Measurements from ENCODE around the gene MYL6B. TPM values are rescaled to one million over a fixed set of nuclear protein-coding genes. Genes with fewer than 3 reads are reported as not detected.
A peak's percentile ranks its signal among the peaks of the same experiment; 100 is the strongest.

Gene MYL6B
- total RNA-seq, result 1 to 10 TPM; 5.4 to 9.0 TPM
- 2.0 to 3.8 reads per million in 2 donors for total RNA-seq

DNA sequence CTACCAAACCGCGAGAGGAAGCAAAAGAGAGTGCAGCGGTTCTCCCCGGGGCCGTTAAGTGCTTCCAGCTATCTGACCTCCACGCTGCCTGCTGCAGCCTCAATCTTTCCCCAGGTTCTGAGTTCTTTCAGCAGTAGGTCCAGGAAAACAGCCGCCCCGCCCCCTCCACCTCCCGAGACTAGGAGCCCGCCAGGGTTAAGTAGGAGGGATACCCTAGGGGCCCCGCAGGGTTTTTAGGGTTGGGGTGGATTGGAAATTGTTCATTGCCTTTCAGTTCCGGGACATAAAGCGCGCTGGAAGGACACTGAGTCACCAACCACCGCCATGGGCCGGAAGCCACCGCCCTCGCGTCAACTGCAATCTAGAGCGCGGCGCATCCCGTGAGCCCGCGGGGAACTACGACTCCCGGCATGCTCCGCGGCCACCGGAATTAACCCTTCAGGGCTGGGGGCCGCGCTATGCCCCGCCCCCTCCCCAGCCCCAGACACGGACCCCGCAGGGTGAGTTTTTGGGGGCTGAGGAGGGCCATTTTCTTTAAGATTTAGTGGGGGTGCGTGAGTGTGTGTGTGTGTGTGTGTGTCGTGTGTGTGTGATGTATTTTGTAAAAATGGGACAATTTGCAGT is at the start of gene MYL6B:
Gene MYL6B, plus strand, starts transcription at position 456 of the 624 bp plus-strand sequence. CDS start 1,332 bp downstream, outside the sequence.
- H3K36me3 Mint-ChIP-seq (ENCODE audit: low read depth), result no peaks in the 10 kb centered on the region
- H3K27me3 Mint-ChIP-seq, result no peaks in the 10 kb centered on the region
- peak within 1 kb of the TSS; percentile 91 for H3K4me3 Mint-ChIP-seq
- ATAC-seq (peak; percentile 95), DNase-seq (peak; percentile 85 to 89 (median 87))
- H3K4me1 Mint-ChIP-seq, result peaks cover 27% of the 10 kb centered on the region
- H3K9me3 ChIP-seq (ENCODE audit: control insufficient read depth, low read length, poor library complexity, severe bottlenecking), result no peaks in the 10 kb centered on the region
- H3K27ac Mint-ChIP-seq, result peak within 1 kb of the TSS; percentile 93

DNA sequence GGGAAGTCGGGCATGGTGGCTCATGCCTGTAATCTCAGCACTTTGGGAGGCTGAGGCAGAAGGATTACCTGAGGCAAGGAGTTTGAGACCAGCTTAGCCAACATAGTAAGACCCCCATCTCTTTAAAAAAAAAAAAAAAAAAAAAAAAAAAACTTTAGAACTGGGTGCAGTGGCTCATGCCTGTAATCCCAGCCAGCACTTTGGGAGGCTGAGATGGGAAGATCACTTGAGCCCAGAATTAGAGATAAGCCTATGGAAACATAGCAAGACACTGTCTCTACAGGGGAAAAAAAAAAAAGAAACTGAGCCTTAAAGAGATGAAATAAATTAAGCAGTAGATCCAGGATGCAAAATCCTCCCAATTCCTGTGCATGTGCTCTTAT is 49.7 kb upstream of the MYL6B start:
- peak overlapping the region; percentile 99 for H3K27ac Mint-ChIP-seq
- DNase-seq (no peak), ATAC-seq (no peak)
- peaks cover 2% of the 10 kb centered on the region for H3K36me3 Mint-ChIP-seq (ENCODE audit: low read depth)
- no peaks in the 10 kb centered on the region for H3K9me3 ChIP-seq (ENCODE audit: control insufficient read depth, low read length, poor library complexity, severe bottlenecking)
- peaks cover 54% of the 10 kb centered on the region for H3K4me1 Mint-ChIP-seq
- no peaks in the 10 kb centered on the region for H3K27me3 Mint-ChIP-seq
- H3K4me3 Mint-ChIP-seq, result peak overlapping the region; percentile 100

DNA sequence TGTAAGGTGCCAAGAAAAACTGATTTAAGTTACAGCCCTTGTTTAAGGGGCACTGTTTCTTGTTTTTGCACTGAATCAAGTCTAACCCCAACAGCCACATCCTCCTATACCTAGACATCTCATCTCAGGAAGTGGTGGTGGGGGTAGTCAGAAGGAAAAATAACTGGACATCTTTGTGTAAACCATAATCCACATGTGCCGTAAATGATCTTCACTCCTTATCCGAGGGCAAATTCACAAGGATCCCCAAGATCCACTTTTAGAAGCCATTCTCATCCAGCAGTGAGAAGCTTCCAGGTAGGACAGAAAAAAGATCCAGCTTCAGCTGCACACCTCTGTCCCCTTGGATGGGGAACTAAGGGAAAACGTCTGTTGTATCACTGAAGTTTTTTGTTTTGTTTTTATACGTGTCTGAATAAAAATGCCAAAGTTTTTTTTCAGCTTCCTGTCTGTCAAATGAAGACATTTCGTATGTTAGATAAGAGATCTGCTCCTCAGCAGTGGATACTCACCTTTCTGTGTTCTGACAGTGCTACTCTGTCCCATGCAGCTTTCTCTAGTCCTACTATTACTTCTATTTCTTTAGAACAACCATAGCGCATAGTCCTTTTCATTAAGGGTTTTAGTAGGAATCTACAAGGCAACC is 49.2 kb upstream of the MYL6B start:
- Mint-ChIP-seq H3K27me3 (no peaks in the 10 kb centered on the region), H3K4me3 (peak overlapping the region; percentile 100), H3K27ac (peak overlapping the region; percentile 99), H3K4me1 (peaks cover 52% of the 10 kb centered on the region), H3K36me3 (ENCODE audit: low read depth) (peaks cover 2% of the 10 kb centered on the region)
- ATAC-seq, result peak; percentile 20
- DNase-seq, result no peak
- H3K9me3 ChIP-seq (ENCODE audit: control insufficient read depth, low read length, poor library complexity, severe bottlenecking), result no peaks in the 10 kb centered on the region

DNA sequence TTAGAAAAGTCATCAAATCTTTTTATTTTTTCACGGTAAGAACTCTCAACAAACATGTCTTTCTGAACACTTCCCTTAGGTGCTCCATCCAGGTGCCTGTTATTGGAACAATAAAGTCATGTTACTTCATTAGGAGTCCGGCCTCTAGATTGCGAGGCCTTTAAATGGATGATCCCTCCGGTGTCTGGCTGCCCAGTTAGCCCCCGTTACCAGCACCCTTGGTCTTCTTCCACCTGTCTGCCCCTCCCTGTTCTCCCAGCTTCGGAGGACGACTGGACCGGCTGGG is 48.6 kb upstream of the MYL6B start:
- DNase-seq (no peak), ATAC-seq (peak; percentile 2)
- Mint-ChIP-seq H3K27ac (peak overlapping the region; percentile 99), H3K27me3 (no peaks in the 10 kb centered on the region), H3K36me3 (ENCODE audit: low read depth) (peaks cover 2% of the 10 kb centered on the region), H3K4me3 (peak overlapping the region; percentile 100), H3K4me1 (peaks cover 52% of the 10 kb centered on the region)
- no peaks in the 10 kb centered on the region for H3K9me3 ChIP-seq (ENCODE audit: control insufficient read depth, low read length, poor library complexity, severe bottlenecking)

DNA sequence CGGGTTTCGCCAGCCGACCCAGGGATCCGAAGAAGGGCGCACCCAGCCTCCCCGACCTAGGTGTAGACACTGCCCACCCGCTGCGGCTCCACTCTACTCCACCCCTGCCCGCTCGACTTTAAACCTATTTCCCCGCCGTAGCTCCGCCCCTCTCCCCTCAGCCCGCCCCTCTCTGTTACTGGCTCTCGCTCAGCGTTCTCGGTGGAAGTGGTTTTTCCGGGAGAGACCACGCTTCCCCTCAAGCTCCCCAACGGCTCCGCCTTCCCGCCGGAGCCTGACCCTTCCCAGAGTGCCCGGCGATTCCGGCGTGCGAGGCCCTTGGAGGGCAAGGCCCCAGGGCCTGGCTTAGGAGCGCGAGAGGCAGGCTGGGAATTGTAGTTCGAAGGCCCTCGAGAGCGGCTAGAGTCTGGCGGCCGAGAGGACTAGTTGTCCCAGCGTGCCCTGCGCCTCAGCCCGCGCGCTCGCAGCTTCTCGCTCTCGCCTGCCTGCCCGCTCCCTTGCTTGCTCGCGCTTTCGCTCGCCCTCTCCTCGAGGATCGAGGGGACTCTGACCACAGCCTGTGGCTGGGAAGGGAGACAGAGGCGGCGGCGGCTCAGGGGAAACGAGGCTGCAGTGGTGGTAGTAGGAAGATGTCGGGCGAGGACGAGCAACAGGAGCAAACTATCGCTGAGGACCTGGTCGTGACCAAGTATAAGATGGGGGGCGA is 48.1 kb upstream of the MYL6B start, which contains the start of gene PA2G4:
Gene PA2G4, plus strand, starts transcription at position 451 of the 706 bp plus-strand sequence. Its CDS starts 179 bp downstream, at position 630.
- peak within 1 kb of the TSS; percentile 100 for H3K4me3 Mint-ChIP-seq
- no peaks in the 10 kb centered on the region for H3K27me3 Mint-ChIP-seq
- peak within 1 kb of the TSS; percentile 99 for H3K27ac Mint-ChIP-seq
- ATAC-seq (peak; percentile 91), DNase-seq (peak; percentile 82 to 87 (median 85))
- H3K4me1 Mint-ChIP-seq, result peaks cover 52% of the 10 kb centered on the region
- H3K36me3 Mint-ChIP-seq (ENCODE audit: low read depth), result peaks cover 2% of the 10 kb centered on the region
- no peaks in the 10 kb centered on the region for H3K9me3 ChIP-seq (ENCODE audit: control insufficient read depth, low read length, poor library complexity, severe bottlenecking)

DNA sequence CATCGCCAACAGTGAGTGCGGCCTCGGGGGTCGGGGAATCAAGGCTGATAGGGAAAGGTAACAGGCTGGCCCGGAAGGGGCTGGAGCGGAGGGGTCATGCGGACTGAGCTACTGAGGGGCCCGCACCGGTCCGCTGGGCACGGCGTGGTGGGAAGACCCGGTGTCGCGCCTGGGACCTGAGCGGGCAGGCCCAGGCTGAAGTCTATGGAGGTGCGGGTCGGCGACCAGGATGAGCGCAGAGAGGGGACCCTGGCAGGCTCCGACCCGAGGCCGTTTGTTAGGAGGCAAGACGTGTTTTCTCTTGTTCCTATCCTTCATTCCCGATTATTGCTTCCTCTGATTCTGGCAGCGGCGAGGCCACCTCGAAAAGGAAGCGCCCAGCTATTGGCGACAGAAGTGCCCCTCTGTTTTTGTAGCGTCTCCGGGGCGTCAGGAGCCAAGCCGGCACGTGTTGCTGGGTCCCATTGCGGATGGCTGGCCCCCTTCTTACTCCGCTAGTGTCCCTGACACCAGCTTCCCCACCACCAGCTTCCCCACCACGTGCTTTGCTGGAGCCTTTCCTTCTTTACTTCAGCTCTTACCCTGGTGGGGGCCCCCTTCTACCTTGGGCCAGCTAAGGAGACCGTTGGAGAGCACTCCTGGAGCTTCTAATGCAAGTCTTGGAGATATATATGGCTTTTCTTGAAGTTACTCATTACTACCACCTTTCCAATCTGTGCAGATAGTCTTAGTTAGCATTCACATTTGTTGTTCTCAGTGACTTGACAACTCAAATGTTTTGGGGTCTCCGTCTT is 47.4 kb upstream of the MYL6B start:
- Mint-ChIP-seq H3K4me1 (peaks cover 49% of the 10 kb centered on the region), H3K4me3 (peak overlapping the region; percentile 100), H3K36me3 (ENCODE audit: low read depth) (peaks cover 2% of the 10 kb centered on the region), H3K27me3 (no peaks in the 10 kb centered on the region), H3K27ac (peak overlapping the region; percentile 99)
- peak; percentile 2 for ATAC-seq
- DNase-seq, result peak in 2 of 3 donors; percentile 12 to 16
- H3K9me3 ChIP-seq (ENCODE audit: control insufficient read depth, low read length, poor library complexity, severe bottlenecking), result no peaks in the 10 kb centered on the region

DNA sequence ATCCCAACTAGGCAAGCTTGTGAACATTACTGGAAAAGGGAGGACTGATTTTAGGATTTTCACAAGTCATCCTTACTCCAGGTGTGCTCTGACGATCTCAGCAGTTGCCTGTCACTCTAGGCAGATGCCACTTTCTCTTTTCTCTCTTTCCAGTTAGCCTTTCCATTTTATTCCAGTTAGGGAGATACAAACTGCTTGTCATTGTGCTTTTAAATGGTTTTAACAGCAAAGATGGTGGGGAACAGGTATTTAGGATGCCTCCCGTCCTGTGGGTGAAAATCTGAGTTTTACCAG is 46.8 kb upstream of the MYL6B start:
- H3K4me3 Mint-ChIP-seq, result peak overlapping the region; percentile 100
- peak overlapping the region; percentile 99 for H3K27ac Mint-ChIP-seq
- H3K27me3 Mint-ChIP-seq, result no peaks in the 10 kb centered on the region
- H3K4me1 Mint-ChIP-seq, result peaks cover 48% of the 10 kb centered on the region
- no peak for DNase-seq
- peaks cover 3% of the 10 kb centered on the region for H3K36me3 Mint-ChIP-seq (ENCODE audit: low read depth)
- no peak for ATAC-seq
- H3K9me3 ChIP-seq (ENCODE audit: control insufficient read depth, low read length, poor library complexity, severe bottlenecking), result no peaks in the 10 kb centered on the region

DNA sequence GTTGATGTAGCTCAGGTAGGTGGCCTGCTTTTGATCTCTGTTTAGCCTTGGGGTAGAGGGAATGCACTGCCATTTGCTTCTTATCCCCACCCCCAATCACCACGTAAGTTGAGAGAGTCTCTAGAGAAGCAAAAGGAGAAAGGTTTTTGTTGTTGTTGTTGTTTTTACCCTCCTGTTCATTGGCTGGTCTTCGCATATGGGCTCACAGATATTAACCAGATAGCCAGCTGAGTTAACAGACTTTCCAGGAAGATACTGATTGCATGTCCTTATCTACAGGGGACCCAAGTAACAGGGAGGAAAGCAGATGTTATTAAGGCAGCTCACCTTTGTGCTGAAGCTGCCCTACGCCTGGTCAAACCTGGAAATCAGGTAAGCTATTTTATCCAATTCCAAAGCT is 45.1 kb upstream of the MYL6B start:
- no peaks in the 10 kb centered on the region for H3K9me3 ChIP-seq (ENCODE audit: control insufficient read depth, low read length, poor library complexity, severe bottlenecking)
- H3K4me1 Mint-ChIP-seq, result peaks cover 40% of the 10 kb centered on the region
- no peak overlapping the region for H3K4me3 Mint-ChIP-seq
- DNase-seq, result no peak
- H3K27ac Mint-ChIP-seq, result no peak overlapping the region
- peaks cover 6% of the 10 kb centered on the region for H3K36me3 Mint-ChIP-seq (ENCODE audit: low read depth)
- no peaks in the 10 kb centered on the region for H3K27me3 Mint-ChIP-seq
- no peak for ATAC-seq

DNA sequence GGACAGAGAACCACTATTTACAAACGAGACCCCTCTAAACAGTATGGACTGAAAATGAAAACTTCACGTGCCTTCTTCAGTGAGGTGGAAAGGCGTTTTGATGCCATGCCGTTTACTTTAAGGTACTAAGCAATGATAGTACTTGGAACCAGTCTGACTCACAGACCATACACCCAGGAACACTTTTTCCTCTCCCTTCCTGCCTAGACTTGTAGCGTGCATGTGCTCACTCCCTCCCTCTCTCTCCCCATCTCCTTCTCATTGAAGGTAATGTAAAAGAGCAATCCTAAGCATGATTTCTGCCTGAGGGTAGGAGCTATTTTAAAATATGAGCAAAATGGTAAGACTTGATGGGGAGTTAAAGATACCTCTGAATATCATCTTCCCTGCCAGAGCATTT is 41.8 kb upstream of the MYL6B start:
- H3K4me3 Mint-ChIP-seq, result no peak overlapping the region
- no peaks in the 10 kb centered on the region for H3K27me3 Mint-ChIP-seq
- peaks cover 4% of the 10 kb centered on the region for H3K36me3 Mint-ChIP-seq (ENCODE audit: low read depth)
- H3K27ac Mint-ChIP-seq, result no peak overlapping the region
- no peaks in the 10 kb centered on the region for H3K9me3 ChIP-seq (ENCODE audit: control insufficient read depth, low read length, poor library complexity, severe bottlenecking)
- ATAC-seq (no peak), DNase-seq (no peak)
- H3K4me1 Mint-ChIP-seq, result peaks cover 13% of the 10 kb centered on the region

DNA sequence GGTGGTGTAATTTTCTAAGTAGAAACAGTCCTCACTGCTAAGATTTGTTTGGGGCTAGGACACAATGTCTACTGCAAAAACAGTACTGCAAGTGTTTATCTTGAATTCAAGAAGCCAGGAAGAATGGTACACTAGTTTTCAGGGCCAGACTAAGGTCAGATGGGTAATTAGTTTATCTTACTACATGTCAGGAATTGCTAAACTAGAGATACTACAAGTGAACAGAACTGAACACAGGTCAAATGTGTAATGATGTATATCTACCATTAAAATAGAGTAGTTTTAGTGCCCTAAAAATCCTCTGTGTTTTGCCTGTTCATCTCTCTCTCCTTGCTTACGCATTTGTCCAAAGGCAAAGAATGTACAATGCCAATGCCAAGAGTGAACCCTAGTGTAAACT is 38.3 kb upstream of the MYL6B start:
- ATAC-seq (no peak), DNase-seq (no peak)
- H3K4me3 Mint-ChIP-seq, result no peak overlapping the region
- H3K9me3 ChIP-seq (ENCODE audit: control insufficient read depth, low read length, poor library complexity, severe bottlenecking), result no peaks in the 10 kb centered on the region
- H3K4me1 Mint-ChIP-seq, result peaks cover 25% of the 10 kb centered on the region
- H3K27me3 Mint-ChIP-seq, result no peaks in the 10 kb centered on the region
- H3K36me3 Mint-ChIP-seq (ENCODE audit: low read depth), result peaks cover 13% of the 10 kb centered on the region
- H3K27ac Mint-ChIP-seq, result peak overlapping the region; percentile 53

DNA sequence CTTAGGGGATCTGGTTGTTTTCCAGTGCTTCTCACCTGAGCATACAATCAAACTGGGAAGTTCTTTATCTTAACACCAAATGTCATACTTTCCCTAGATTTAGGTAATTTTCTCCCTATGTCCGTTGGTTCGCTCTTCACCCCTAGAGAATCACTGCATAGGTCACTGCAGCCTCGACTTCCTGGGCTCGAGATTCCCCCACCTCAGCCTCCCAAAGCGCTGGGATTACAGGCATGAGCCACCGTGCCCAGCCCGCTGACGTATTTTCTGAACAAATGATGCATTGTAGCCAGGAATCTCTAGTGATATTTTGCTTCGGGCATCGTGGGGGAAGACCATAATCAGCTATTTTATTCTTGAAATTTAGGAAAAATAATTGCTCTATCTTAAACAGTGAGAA is 37.1 kb upstream of the MYL6B start:
- Mint-ChIP-seq H3K27me3 (no peaks in the 10 kb centered on the region), H3K4me1 (peaks cover 31% of the 10 kb centered on the region), H3K4me3 (peak overlapping the region; percentile 98), H3K36me3 (ENCODE audit: low read depth) (peaks cover 13% of the 10 kb centered on the region), H3K27ac (peak overlapping the region; percentile 99)
- H3K9me3 ChIP-seq (ENCODE audit: control insufficient read depth, low read length, poor library complexity, severe bottlenecking), result no peaks in the 10 kb centered on the region
- DNase-seq, result no peak
- ATAC-seq, result no peak

DNA sequence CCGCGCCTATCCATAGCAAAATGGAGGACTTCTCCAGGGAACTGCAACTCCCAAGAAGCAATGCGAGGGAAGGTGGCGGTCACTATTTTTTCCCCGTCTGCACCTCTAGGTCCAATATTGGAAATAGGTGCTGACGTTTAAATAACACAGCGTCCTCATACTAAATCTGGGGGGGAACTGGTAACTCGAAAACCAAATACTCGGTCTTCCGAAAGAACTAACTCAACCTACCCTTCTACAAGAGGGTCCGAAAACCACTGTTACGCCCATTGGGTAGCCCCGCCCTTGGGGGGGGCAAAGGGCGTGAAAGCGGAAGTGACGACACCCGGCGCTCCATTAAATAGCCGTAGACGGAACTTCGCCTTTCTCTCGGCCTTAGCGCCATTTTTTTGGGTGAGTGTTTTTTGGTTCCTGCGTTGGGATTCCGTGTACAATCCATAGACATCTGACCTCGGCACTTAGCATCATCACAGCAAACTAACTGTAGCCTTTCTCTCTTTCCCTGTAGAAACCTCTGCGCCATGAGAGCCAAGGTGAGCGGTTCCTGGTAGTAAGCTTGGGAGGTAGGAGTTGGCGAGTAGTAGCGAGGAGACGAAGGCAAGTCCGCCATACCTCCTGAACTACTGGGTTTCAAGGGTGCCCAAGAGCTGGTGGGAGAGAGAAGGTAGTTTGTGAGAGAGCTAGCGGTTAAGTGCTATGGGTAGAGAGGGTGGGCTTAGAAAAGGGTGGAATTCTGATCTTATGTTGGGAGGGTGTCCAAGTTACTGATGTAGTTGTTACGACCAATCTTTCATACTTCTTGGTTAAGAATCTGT is 35.9 kb upstream of the MYL6B start, which contains the start of gene RPL41:
Gene RPL41, plus strand, starts transcription at position 367 of the 815 bp plus-strand sequence.
- Mint-ChIP-seq H3K36me3 (ENCODE audit: low read depth) (peaks cover 8% of the 10 kb centered on the region), H3K27me3 (no peaks in the 10 kb centered on the region), H3K4me3 (peak within 1 kb of the TSS; percentile 98), H3K4me1 (peaks cover 31% of the 10 kb centered on the region), H3K27ac (peak within 1 kb of the TSS; percentile 99)
- ATAC-seq, result peak; percentile 54
- DNase-seq, result peak; percentile 77 to 89 (median 84)
- H3K9me3 ChIP-seq (ENCODE audit: control insufficient read depth, low read length, poor library complexity, severe bottlenecking), result no peaks in the 10 kb centered on the region

Measured in T-helper 17 cell (primary cell).